ENCODE results near the gene ANKRD34B. TPM values are rescaled to one million over a fixed set of nuclear protein-coding genes. Genes with fewer than 3 reads are reported as not detected.

The ANKRD34B gene
- total and polyA plus RNA-seq, 12 donors, result 0.13 TPM; not detected in 11

- Histone ChIP-seq H3K27me3 (no peaks in the 10 kb centered on the region), H3K9me3 (peaks cover 0 to 21% (median 0%) of the 10 kb centered on the region in 11 donors), H3K4me1 (no peaks in the 10 kb centered on the region), H3K27ac (no peak overlapping the region), H3K36me3 (no peaks in the 10 kb centered on the region), H3K4me3 (no peak overlapping the region)
- ATAC-seq, result no peak
- no peak for DNase-seq
- intact Hi-C loops (cut with DNase I), result no loop called here
- TF ChIP-seq, protein P1, sequence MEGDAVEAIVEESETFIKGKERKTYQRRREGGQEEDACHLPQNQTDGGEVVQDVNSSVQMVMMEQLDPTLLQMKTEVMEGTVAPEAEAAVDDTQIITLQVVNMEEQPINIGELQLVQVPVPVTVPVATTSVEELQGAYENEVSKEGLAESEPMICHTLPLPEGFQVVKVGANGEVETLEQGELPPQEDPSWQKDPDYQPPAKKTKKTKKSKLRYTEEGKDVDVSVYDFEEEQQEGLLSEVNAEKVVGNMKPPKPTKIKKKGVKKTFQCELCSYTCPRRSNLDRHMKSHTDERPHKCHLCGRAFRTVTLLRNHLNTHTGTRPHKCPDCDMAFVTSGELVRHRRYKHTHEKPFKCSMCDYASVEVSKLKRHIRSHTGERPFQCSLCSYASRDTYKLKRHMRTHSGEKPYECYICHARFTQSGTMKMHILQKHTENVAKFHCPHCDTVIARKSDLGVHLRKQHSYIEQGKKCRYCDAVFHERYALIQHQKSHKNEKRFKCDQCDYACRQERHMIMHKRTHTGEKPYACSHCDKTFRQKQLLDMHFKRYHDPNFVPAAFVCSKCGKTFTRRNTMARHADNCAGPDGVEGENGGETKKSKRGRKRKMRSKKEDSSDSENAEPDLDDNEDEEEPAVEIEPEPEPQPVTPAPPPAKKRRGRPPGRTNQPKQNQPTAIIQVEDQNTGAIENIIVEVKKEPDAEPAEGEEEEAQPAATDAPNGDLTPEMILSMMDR (IDR thresholded peaks at IDR 0.05), result no peak
These were observed 37.3 kb upstream of the ANKRD34B start for GRCh38 chr5:80607343-80607742.

DNA sequence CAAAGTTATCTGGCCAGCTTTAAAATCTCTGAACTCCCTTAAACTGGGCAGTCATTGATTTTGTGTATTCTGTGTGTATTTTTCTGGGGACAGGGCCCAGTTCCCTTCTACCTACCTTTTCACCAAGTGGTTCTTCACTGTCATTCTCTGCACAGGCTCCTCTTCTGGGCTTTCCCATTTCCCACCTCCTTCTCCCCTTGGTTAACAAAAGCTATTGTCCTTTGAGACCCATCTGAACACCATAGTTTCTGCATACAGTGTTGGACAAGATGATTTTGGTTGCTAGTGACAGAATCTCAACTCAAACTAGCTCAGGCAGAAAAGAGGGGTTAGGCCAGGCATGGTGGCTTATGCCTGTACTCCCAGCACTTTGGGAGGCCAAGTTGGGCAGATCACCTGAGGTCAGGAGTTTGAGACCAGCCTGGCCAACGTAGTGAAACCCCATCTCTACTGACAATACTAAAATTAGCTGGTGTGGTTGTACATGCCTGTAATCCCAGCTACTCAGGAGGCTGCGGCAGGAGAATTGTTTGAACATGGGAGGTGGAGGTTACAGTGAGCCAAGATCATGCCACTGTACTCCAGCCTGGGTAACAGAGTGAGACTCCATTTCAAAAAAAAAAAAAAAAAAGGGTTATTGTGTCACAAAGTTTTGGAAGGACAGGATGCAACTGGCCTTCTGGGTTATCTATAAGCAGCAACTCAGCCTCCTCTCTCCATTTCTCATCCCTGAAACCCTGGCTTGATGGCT is 31.0 kb upstream of the ANKRD34B start:
- Histone ChIP-seq H3K27me3 (no peaks in the 10 kb centered on the region), H3K9me3 (no peaks in the 10 kb centered on the region), H3K27ac (no peak overlapping the region), H3K4me3 (no peak overlapping the region), H3K36me3 (no peaks in the 10 kb centered on the region), H3K4me1 (no peaks in the 10 kb centered on the region)
- WGBS, 2 donors, result 84 to 91% methylated on average over 2 of the region's 2 CpGs
- intact Hi-C loops (cut with DNase I), result no loop called here
- DNase-seq (no peak), ATAC-seq (no peak)
- TF ChIP-seq, protein P1 (IDR thresholded peaks at IDR 0.05), result no peak

DNA sequence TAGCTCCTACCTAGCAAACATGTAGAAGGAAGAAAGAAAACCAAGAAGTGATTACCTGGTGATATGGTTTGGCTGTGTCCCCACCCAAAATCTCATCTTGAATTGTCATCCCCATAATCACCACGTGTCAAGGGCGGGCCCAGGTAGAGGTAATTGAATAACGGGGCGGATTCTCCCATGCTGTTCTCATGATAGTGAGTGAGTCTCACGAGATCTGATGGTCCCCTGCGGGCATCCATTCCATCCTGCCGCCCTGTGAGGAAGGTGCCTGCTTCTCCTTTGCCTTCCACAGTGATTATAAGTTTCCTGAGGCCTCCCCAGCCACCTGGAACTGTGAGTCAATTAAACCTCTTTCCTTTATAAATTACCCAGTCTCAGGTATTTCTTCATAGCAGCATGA is 27.4 kb upstream of the ANKRD34B start:
- ATAC-seq, result no peak
- intact Hi-C loops (cut with DNase I), result no loop called here
- Histone ChIP-seq H3K36me3 (no peaks in the 10 kb centered on the region), H3K9me3 (no peaks in the 10 kb centered on the region), H3K4me1 (no peaks in the 10 kb centered on the region), H3K27me3 (no peaks in the 10 kb centered on the region), H3K4me3 (no peak overlapping the region), H3K27ac (no peak overlapping the region)
- WGBS, 2 donors, result 54 to 67% methylated on average over 7 of the region's 7 CpGs
- TF ChIP-seq, protein P1 (IDR thresholded peaks at IDR 0.05), result no peak
- no peak for DNase-seq

DNA sequence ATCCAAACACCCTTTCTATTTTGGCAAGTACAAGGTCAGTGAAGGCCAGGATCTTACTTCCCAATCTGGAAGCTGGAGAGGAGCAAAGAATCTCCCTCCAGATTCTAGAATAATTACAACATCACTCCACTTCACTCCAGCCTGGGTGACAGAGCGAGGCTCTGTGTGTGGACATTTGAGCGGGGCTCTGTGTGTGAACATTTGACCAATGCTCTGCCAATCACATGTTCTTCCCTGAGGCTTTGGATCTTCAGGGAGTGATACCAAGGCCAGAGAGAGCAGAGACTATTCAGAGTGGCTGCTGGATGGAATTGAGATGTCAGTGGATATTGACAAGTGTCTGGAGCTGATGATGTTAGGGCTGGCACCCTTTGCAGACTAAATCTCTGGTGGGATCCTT is 24.7 kb upstream of the ANKRD34B start:
- no peaks in the 10 kb centered on the region for H3K4me1 ChIP-seq
- H3K27me3 ChIP-seq, result peaks cover 0 to 6% (median 0%) of the 10 kb centered on the region in 7 donors
- intact Hi-C loops (cut with DNase I), result no loop called here
- ATAC-seq (no peak), DNase-seq (no peak)
- TF ChIP-seq, protein P1 (IDR thresholded peaks at IDR 0.05), result no peak
- no peaks in the 10 kb centered on the region for H3K36me3 ChIP-seq
- H3K9me3 ChIP-seq, result no peaks in the 10 kb centered on the region
- H3K27ac ChIP-seq, result no peak overlapping the region
- H3K4me3 ChIP-seq, result no peak overlapping the region
- WGBS, 2 donors, result 69 to 86% methylated on average over 2 of the region's 2 CpGs

Data from heart right ventricle (tissue), 16 donors.